Epidermal melanocyte (primary cell): Measurements from ENCODE around the gene NPHS2.

ENCODE experiments used
- DNase-seq: peaks from one replicate; pipeline ENCODE4 v3.0.0; 2011; ENCODE audit warnings: low spot score; ENCODE audit not compliant: insufficient read length

The NPHS2 gene

DNA sequence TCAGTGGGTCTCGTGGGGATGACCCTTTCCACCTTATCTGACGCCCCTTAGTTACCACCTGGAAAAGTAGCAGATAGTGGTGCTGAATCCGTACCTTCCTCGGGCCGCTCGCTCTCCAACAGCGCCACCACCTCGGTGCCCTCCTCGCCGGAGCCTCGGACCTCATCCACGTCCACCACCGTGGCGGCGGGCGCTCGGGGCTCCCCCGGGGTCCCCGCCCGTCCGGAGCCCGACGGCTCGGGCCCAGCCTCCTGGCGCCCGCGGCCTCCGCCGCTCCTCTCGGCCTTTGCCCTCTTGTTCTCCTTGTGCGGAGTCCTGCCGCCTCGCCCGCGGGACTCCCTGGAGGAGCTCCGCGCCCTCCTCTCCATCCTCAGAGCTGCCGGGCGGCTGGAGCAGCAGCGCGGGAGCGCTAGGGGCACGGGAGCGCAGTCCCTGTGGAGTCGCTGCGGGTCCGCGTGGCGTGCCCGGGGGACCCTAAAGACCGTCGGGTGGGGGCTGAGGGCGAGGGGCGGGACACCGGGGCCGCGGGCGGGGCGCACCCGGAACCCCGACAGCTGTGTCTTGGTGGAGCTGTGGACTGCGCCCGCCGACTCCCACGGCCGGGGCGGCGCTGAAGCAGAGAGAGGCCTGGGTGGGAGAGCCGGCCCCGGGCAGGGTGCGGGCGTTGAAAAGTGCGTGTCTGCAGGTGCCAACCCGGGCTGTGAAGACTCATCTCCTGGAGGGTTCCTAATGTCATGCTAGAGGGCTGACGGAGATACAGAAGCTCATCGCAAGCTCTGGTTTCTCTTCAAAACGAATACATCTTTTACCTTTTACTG, at the start of gene NPHS2:
Gene NPHS2, minus strand, starts transcription at position 452 of the 818 bp plus-strand sequence. Its CDS starts 84 bp downstream, at position 368.
- no peak for DNase-seq

DNA sequence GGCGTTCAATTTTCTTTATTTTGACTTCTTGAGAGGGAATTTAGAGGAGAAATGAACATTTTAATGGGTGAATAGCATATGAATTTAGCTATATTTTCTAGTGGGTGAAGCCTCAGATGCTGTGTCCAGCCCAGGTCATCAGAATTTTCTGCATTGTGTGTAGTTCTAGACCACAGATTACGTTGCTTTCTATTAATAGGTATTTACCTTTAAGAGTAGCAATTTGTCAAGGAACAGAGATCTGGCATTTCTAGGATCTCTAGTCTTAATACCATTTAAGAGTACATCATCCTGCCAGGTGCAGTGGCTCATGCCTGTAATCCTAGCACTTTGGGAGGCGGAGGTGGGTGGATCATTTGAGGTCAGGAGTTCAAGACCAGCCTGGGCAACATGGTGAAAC, 36.6 kb upstream of the NPHS2 start:
- DNase-seq: no peak

DNA sequence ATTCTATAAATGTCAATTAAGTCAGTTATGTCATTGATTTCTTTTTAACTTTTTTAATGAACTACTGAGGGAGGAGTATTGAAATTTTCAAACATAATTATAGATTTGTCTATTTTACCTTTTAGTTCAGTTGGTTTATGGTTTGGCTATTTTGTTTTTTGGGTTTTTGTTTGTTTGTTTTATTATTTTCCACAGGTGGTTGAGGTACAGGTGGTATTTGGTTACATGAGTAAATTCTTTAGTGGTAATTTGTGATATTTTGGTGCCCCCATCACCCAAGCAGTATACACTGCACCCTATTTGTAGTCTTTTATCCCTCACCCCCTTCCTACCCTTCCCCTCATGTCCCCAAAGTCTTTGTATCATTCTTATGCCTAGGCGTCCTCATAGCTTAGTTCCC, 25.3 kb upstream of the NPHS2 start:
- DNase-seq: no peak

DNA sequence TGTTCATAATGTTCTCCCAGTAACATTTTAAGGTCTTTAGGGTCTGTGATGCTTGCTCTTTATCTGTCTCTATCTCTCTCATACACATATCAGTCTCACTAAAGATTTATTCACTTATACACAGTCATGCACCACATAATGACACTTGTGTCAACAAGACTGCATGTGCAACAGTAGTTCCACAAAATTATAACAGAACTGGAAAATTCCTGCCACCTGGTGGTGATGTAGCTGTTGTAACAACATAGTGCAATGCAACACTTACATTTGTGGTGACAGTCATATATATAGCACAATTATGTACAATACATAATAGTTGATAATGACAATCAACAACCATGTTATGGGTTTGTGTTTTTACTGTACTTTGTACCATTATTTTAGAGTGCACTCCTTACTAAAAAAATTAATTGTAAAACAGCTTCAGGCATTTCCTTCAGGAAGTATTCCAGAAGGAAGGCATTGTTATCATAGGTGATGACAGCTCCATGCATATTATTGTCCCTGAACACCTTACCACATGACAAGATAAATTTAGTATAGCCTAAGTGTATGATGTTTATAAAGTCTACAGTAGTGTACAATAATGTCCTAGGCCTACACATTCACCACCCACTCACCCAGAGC, 24.0 kb upstream of the NPHS2 start:
- no peak for DNase-seq

DNA sequence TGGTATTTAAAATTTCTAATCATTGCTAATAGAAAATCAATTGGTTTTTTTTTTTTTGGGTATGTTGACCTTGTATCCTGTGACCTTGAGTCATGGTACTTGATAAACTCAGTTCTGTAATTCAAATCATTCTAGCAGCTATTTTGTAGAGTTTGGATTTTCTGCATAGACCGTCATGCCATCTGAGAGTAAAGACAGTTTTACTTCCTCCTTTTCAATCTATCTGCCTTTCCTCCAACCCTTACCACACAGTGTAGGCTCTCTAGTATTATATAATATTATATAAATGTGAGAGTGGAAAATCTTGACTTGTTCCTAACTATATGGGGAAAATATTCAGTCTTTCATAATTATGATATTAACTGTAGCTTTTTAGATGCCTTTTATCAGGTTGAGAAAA, 22.9 kb upstream of the NPHS2 start:
- DNase-seq: no peak

DNA sequence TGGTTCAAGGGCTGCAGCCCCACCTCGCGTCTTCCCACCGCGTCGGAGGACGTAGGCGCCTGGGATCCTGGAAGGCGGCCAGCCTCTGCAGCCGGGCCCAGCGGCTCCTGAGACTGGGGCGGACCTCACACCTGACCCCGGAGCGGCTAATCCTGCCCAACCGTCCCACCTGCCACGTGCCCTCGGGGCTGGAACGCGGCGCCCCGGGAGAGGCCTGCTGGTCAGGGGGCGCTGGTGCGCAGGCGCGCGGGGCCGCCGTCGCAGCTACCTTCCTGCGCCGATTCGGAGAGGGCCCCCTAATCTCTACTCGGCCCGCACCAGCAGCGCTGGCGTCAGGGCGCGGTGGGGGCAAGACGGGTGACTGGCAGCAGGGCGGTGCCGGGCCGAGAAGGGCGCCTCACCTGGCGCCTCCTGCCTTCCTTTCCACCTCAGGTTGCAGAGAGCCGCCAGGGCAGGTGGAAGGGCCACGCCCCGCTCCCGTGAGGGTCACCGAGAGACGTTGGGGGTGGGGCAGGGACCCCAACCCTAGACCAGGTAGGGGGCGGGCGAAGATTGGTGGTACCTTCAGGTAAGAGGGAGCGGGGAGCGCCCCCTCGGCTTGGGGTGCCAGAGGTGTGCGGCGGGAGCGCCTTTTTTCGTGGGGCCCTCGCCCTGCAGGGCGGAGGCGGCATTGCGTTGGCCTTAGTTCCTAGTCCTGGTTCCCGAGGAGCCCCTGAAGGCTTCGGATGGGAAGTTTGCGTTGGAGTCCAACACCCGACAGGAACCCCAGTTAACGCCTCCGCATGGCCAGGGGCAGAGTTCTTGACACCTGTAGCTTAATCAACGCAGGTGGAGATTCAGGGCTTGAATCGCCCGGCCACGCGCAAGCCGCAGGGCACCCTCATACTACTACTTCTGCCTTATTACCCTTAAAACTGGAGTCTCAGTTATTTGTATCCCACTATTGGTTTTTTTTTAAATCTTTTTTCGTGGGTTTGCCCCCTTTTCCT, 16.1 kb upstream of the NPHS2 start, which contains the start of gene TDRD5:
Gene TDRD5, plus strand, starts transcription at position 241 of the 989 bp plus-strand sequence. CDS start 784 bp downstream, outside the sequence.
- DNase-seq: no peak

DNA sequence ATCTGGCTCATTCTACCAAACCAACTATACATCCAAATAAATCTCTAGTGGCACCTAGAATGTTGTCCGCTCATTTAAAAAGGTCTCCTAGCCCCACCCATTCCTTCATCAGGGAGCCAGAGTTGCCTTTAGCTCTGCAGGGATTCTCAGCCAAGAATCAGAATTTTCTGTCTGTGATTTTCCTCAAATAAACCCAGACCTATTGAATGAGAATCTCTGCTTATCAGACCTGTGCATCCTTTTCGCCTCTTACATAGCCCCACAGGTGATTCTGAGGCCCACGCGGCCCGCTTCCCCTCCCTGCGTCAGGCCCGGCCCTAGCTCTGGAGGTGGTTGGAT, 15.5 kb upstream of the NPHS2 start:
- DNase-seq: no peak

DNA sequence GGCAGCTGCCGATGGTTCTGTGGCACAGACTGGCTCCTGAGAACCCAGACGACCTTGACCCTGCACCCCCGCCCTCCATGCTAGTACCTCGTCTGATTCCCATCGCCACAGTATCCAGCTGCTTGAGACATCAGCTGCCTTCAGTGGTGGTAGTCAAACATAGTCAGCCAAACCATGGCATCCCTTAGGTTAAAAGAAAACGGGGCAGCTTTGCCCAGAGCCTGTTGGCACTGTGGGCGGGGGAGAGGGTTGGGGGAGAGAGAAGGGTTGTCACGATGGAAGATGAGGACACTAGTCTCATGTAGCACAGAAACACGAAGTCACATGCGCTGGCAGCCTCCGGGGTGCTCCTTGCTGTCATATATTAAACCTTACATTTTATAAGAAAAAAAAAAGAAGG, 14.9 kb upstream of the NPHS2 start:
- no peak for DNase-seq

DNA sequence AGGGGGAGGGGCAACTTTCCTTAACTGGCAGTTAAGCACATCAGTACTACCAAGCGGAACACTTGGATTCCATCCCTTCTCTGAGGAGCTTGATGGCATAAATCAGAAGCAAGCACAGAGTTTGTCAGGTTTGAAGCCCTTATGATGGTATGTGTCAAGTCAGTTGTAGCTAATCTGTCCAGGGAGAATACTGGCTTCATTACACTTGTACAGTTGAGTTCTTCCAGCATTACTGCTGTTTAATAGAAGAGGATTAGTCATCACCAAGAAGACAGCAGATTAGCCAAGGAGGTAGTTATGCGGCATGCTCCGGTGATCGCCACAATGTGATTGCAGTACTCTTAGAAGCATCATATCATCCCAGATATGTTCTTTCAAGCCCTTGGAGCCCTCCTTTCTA, 13.8 kb upstream of the NPHS2 start:
- DNase-seq: no peak

DNA sequence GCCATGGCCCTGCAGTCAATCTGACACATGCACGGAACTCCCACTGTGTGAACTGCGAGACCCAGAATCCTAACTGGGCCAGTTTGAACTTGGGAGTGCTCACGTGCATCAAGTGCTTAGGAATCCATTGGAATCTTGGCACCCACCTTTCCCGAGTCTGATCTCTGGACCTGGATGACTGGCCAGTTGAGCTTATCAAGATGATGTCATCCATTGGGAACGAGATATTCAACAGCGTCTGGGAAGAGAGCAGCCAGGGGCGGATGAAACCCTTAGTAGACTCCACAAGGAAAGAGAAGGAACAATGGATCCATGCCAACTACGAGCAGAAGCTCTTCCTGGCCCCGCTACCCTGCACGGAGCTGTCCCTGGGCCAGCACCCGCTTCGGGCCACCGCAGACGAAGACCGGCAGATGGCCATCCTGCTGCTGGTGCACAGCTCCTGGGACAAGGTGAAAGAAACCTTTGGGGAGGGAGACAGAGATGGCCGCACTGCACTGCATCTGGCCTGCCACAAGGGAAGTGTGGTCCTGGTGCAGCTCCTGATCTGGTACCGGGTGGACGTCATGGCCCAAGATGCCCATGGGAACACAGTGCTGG, 12.8 kb upstream of the NPHS2 start:
- DNase-seq: no peak

DNA sequence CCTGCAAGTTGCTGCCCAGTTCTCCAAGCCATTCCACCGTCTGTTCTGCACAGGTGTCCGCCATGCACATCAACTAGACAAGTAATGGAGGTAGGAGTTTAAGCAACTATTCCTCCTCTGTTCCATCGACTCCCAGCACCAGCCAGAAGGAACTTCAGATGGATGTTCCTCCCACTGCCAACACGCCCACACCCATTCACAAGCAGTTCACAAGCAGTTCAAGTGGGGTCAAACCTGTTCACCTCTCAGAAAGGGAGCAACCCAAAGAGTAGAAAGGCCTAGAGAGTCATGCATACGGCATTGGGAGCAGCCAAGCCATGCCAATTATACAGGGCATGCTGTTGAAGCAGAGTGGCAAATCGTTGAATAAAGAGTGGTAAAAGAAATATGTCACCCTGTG, 11.6 kb upstream of the NPHS2 start:
- DNase-seq: no peak

DNA sequence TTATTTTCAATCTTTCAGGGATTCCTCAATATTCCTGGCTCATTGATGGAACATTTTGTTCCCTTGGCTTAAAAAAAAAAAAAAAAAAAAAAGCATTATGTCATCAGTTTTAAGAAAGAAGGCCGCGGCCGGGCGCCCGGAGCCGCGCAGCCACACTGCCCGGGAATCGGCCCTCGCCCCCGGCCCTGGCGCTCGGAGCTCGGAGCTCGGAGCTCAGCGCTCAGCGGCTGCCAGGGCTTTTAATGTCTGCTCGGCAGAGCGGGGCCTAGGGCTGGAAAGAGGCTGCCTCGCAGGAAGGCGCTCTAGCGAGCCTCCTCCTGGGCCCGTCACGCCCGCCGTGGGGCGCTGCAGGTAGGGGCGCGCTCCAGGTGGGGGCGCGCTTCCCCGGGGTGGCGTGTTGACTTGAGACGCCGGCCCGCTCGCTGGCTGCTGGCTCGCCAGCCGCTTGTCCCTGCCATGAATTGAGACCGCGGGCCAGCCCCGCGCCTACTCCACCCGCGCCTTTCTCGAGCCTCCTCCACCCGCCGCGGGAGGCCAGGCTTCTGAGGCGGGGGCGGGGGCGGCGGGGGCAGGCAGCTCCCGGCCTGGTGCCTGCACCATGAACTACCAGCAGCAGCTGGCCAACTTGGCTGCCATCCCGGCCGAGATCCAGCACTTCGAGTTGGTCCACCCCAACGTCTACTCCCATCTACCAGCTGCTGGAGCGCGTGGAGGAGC, 10.5 kb upstream of the NPHS2 start:
- DNase-seq: no peak

DNA sequence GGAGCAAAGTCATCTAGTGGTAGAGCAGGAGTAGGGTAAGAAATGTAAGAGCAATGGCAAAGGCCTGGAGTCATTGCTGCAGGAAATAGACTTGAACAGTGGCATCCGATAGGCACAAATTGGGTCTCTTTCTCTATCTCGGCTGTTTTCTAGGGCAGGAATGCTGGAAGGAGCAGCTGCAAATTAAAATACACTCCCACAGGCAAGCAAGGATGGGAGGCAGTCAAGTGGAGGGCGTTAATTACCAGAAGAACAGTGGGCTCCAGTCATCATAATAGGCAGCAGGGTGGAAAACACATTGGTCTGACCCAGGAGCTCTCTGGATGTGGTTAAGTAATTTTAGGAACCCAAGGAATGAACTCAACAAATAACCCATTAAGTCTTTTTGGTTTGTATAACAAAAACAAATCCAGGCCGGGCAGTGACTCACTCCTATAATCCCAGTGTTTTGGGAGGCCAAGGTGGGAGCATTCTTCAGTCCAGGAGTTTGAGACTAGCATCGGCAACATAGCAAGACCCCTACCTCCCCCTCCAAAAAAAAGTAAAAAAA, 8.1 kb upstream of the NPHS2 start:
- no peak for DNase-seq

DNA sequence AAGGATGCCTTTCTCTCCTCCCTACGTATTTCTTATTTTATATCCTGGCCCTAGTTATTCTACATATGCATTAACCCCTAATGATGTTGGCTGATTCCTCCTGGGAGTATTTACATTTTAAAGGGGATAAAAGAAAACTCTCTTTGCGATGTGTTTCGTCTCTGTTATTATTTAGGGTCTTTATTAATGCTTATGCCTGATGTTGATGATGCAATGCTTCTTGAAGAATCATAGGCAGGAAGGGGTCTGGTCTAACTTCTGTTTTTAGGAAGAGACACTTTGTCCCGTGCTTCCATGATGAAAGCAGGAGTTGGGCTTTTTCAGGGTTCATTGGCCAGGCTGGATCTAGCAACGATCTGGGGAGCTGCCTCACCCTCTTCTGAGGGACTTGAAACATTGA, 761 bp upstream of the NPHS2 start:
- no peak for DNase-seq

DNA sequence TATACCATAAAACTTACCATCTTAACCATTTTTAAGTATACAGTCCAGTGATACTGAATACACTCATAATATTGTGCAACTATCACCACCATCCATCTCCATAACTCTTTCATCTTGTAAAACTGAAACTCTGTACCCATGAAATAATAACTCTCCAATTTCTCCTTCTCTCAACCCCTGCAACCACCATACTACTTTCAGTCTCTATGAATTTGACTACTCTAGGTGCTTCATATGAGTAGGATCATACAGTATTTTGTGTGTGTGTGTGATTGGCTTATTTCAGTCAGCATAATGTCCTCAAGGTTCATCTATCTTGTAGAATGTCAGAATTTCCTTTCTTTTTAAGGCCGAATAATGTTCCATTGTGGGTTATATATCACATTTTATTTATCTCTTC, 17.7 kb downstream of the NPHS2 start:
- DNase-seq: no peak

DNA sequence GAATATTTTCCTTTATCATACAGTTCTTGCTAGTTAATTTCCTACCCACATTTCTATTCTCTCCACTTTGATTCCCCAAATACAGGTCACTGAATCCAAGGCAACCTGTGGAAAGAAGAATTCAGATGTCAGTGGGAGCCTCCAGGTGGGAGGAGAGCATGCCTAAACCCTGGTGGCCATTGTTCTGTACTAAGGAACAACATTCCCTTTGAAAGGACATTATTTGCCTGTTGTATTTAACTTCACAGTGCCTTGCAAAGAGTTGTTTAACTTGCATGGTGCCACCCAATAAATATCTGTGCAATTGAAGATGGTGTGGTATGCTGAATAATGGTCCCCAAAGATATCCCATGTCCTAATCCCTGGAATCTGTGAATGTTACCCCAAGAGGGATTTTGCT, 21.3 kb downstream of the NPHS2 start:
- DNase-seq: no peak

DNA sequence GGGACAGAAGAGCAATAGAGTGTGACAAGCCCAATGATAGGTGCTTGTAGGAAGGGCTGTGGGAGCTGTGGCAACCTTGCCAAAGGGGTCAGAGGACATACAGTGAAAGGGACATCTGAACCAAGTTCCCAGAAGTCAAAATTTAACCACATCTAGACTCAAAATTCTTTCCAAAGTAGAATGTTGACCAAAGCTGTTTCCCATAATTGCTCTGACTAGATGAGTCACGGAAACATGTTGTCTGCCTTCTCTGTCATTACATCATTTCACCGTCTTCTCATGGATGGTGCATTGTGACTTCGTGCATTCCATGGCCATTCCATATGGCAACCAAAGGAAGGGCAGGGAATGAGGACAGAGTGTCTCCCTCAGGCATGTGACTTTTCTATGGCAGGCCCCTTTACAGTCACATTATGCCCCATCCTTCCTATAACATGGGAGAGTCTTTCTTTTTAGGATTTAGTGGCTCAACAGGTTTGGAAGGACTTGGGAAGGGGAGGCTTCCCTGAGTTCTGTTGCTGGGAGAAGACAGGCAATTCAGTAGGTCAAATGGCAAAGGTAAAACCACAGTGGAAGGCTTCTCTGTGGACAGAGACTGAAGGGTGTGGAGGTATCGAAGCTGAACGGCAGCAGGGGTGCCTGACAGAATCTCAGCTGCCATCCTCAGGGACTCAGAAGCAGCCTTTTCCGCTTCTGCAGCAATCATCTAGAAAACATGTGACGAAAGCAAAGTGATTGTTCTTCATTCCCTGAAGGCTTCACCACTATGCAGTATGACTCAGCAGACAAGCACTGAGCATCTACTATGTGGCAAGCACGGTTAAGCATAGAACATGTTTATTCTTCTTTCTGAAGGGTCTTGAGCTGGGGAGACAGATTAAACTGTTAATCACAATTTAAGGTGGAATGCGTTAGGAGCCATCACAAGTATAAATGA, 24.7 kb downstream of the NPHS2 start:
- peak; percentile 22 for DNase-seq

DNA sequence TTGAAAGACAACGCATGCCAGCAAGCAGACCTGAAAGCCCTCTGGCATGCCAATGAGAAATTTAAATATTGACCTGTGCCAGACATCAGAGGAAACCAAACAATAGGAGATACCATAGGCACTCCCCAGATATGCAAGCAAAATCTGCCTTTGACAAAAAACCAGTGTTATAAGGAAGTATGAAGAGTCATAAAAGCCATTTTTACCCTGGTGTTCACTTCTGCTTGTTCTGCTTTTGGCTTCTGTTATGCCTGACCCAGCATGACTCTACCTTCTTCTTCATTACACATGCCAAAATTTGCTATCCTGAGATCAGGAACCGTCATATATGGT, 26.4 kb downstream of the NPHS2 start:
- no peak for DNase-seq

DNA sequence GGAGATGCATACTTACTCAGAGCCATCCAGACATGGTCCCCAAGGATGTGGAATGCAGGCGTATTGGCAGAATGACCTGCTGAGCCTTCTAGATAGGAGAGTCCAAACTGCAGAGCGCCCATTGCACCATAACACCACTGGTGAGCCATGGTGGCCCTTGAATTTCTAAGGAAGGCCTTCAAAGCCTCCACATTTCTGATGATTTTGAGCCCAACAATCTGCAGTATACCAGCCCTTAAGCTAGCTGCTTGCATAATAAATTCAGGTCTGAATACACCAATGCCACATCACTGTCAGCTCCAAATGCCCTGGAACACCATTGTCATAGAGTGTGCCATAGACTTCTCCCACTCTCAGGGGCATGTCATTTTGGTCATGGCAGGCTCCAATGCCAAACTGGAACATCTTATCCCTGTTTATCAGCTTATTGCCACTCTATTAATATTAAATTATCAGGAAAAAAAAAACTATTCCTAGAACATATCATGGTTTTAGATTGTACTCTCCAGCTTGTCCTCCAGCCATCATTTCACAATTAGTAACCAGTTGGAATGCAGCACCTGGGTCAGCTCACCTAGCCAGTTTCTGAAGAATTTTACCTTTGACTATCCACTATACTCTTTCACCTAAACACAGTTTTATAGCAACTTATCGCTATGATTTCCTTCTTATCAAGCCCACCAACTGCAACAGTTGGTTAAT, 26.9 kb downstream of the NPHS2 start:
- DNase-seq: no peak
